ENCODE data around the gene AKIRIN2.

AKIRIN2 gene

DNA sequence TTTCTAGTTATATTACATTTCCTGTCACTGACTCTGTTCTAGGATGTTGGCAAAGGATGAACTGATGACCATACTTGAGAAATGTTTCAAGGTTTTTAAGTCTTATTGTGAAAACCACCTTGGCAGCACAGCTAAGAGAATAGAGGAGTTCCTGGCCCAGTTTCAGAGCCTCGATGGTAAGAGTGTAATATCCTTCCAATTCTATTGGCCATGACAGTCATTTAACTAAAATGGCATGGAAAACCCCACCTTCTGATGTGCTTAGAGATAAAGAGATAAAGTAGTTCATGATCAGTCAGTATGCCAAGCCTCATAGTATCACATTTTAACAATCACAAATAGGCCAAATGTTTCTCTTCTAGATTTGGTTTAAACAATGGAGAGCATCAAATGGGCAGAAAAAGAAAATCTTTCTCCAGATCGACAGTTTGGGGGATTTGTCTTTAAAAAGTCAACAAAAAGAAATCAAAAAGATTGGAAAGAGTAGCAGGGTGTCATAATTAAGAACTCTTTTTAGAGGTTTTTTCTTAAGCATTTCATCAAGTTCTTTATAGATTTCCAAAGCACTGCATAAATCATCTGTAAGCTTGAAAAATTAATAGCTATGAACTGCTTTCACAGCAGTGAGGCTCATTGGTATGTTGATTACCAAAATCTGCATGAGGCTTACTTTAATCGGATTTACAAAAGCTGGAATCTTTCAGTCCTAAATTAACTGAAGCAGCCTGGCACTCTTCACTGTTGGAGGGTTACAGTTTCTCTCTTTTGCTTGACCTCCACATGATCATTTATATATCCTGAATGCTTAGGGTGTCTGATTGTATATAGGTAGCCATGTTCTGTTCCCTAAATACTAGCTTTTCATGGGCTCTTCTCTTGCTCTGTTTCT lies 48.7 kb downstream of the AKIRIN2 start:
- no peak for DNase-seq

DNA sequence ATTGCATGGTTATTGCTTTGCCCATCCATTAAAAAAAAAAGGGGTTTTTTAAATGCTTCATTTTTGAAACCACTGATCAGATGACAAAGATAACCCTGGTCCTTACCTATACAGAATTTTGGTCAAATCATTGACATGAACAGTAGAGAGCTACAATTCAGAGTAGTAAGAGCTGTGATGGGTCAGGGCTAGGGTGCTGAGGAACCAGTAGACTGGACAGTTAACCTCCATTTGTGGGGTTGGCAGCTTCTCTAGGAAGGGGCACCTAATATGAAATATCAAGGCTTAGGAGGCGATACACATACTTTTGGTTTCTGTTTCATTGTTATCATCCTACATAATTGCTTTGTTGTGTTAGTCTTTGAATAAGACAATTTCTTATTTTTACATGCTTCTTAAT lies 57.0 kb downstream of the AKIRIN2 start:
- no peak for DNase-seq

DNA sequence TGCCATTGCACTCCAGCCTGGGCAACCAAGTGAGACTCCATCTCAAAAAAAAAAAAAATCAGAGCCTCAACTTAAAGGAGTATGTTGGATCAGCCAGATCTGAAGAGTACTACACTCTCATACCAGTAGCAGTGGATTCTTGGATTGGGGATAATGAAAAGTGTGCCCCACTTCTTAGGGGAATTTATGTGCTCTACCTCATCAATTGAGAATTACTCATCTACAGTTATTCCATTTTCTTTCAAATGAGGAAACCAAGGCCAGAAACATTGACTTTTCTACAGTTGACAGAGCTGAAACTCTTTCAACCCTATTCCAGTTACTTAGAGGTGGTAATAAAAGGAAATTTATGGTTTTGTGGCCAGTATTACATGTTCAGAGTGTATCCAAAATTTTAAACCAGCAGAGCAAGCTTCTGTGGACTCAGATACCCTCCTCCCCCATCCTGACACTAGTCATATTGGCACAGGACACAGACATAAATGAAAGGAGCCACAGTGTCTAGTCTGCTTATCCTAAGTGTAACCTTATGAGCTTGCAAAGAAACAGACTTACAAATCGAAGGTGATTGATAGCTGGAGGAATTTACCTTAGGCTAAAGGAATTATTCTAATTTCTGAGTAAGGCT lies 60.9 kb downstream of the AKIRIN2 start:
- DNase-seq: no peak

- DNase-seq: no peak
These were observed 62.7 kb downstream of the AKIRIN2 start for GRCh38 chr6:87639373-87639772.

- no peak for DNase-seq
These were observed 64.9 kb downstream of the AKIRIN2 start for GRCh38 chr6:87637106-87637505.

DNA sequence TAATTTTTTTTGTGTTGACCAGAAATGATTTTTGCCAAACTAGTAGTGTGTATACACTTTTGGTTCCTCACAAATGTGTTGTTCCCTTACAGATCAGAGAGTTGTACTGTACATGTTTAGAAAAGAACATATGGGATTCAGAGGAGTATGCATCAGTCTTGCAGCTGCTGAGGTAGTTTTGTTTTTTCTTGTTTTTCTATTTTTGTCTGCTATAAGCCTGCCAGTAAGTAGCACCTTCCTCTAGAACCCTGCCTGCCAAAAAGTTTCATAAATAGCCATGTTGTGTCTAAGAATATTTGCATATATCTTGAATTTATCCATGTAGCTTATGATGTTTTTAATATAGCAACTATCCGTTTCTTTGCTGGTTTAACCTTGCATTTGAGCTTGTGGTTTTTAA lies 65.7 kb downstream of the AKIRIN2 start:
- no peak for DNase-seq

- no peak for DNase-seq
These were observed 68.2 kb downstream of the AKIRIN2 start for GRCh38 chr6:87633851-87634250.

GRCh38 chr6:87630746-87631145 lies 71.3 kb downstream of the AKIRIN2 start:
- no peak for DNase-seq

DNA sequence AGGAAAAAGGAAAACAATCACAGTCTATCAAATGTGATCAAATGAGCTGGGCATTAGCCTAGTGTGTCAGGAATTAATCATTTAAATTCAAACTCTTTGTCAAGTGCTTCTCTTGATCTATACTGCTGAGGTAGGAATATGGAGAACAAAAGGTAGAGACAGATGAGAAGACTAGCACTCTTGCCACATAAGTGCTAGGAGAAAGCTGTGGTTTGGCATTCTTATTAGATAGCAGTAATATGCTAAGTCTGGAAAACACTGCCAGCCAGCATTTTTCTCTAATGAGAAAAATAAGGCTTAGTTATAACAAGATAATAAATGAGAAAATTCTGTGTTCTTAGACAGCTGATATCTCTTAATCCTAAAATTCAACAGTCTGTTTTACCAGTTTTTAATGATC lies 73.2 kb downstream of the AKIRIN2 start:
- no peak for DNase-seq

- no peak for DNase-seq
These were observed 73.6 kb downstream of the AKIRIN2 start for GRCh38 chr6:87628424-87628823.
